DMS 273 (cell line): ENCODE measurements around the gene IL17RC.

Experiments used
- DNase-seq: peaks from one replicate; lab custom pipeline; 2025; ENCODE audit not compliant: unreplicated experiment; lab: John Stamatoyannopoulos, UW

The IL17RC gene

DNA sequence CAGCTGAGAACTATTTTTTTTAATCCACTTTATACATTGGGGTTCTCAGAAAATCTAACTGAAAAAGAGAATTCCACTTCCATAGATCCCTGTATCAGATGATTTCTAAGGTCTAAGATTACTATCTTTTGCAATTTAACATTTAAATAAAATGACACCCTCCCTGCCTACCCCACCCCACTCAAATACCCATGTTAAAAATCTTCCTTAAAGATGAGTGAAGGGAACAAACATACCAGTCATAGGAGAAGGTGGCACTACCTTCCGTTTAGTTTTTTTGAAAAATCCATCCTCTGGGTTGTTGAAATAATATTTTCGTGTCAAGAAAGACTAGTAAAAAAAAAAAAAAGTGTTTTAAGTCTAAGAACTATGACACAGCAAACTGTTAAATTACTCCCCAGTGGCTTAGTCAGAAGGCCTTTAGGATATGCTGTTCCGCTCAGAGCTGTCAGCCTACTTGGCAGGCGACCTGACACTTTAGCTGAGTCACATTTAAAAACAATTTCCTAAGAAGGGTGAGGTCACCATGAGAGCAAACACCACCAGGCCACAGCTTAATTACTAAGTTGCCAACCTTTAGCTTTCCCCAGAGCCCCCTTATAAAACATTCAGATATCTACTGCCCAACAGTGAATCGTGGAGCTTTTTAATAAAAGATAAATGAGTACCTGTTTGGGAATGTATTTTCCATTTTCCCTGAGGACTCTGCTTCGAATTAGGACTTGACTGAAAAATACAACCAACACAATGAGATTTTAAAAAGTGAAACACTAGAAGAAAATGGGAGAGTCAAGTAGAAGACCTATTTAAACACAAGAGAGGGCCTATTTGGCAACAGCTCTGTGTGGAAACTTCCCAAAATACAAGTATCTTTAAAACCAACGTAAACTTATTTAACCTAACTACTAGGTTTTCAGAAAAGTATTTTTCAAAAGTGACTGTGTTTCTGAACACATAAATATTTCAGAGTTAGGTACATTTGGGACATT, 60.1 kb downstream of the IL17RC start:
- peak; percentile 75 for DNase-seq

DNA sequence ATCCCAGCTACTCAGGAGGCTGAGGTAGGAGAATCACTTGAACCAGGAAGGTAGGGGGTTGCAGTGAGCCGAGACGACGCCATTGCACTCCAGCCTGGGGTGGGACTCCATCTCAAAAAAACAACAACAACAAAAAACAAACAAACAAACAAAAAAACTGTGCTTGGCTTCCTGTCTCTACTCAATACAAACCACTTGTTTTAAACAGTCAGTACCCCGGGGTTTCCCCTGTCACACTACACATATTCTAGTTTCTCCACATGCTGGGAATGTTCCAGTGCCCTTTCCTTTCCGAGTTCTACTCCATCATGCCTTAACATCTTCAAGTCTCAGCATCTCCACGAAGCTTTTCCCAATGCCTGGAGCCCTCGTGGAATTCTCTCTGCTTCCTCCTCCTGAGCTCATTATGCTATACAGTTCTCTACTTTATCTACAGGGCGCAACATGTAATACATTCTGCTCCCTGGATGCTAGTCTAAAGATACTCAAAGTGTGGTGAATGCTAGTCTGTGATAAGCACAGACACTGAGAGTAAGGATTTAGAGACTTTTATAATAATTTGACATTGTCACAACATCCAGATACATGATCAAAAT, 61.9 kb downstream of the IL17RC start:
- DNase-seq = no peak

DNA sequence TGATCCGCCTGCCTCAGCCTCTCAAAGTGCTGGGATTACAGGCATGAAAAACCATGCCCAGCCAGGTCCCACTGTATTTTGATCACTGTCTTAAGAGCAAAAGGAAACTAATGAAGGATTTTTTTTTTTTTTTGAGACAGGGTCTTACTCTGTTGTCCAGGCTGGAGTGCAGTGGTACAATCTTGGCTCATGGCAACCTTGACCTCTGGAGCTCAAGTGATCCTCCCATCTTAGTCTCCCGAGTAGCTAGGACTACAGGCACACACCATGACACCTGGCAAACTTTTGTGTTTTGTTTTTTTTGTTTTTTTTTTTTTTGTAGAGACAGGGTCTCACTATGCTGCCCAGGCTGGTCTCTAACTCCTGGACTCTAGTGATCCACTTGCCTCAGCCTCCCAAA, 63.4 kb downstream of the IL17RC start:
- no peak for DNase-seq
